ENCODE results near the gene CALY. TPM values are rescaled to one million over a fixed set of nuclear protein-coding genes. Genes with fewer than 3 reads are reported as not detected.

The CALY gene
- total and polyA plus RNA-seq, 4 donors, result not detected

DNA sequence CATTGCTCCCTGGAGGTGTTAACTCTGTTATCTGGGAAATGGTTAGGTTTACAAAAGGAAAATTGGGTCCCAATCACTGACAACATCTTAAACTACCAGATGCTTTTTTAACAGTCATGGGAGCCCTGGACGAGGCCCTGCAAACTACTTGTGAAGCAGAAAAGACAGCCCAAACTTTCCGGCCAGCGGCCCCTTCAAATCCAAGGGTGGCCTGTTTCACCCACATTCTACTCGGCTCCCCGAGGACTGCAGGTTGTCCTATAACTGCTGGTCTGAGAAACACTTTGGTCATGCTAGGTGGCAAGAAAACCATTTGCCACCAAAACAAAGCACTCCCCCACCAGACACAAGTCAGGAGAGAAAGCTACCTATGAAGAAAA is 30.6 kb downstream of the CALY start:
- no peak for ATAC-seq (ENCODE audit: insufficient read depth, low FRiP score)
- no peak for DNase-seq
- Histone ChIP-seq H3K9me3 (ENCODE audit: control insufficient read depth in 4 of 4, insufficient read depth in 3 of 4, low read length in 3 of 4) (no peaks in the 10 kb centered on the region), H3K4me1 (ENCODE audit: control insufficient read depth in 5 of 5, insufficient read depth in 5 of 5, low read length in 5 of 5) (peaks cover 7 to 15% (median 11%) of the 10 kb centered on the region in 5 donors), H3K27me3 (ENCODE audit: control insufficient read depth in 3 of 3, insufficient read depth in 3 of 3, low read length in 2 of 3) (no peaks in the 10 kb centered on the region), H3K9ac (ENCODE audit: insufficient read depth in 1 of 2, low read length in 2 of 2) (no peak overlapping the region), H3K36me3 (ENCODE audit: control insufficient read depth in 4 of 4, insufficient read depth in 4 of 4, low read length in 4 of 4) (peaks cover 0 to 26% (median 11%) of the 10 kb centered on the region in 4 donors), H3K4me3 (no peak overlapping the region), H3K27ac (ENCODE audit: low read depth in 1 of 2, low read length in 1 of 2) (peak overlapping the region in 1 of 2 donors; percentile 63)
- 93 to 96% methylated on average over 5 of the region's 5 CpGs for WGBS, 2 donors
- TF ChIP-seq, protein P1, sequence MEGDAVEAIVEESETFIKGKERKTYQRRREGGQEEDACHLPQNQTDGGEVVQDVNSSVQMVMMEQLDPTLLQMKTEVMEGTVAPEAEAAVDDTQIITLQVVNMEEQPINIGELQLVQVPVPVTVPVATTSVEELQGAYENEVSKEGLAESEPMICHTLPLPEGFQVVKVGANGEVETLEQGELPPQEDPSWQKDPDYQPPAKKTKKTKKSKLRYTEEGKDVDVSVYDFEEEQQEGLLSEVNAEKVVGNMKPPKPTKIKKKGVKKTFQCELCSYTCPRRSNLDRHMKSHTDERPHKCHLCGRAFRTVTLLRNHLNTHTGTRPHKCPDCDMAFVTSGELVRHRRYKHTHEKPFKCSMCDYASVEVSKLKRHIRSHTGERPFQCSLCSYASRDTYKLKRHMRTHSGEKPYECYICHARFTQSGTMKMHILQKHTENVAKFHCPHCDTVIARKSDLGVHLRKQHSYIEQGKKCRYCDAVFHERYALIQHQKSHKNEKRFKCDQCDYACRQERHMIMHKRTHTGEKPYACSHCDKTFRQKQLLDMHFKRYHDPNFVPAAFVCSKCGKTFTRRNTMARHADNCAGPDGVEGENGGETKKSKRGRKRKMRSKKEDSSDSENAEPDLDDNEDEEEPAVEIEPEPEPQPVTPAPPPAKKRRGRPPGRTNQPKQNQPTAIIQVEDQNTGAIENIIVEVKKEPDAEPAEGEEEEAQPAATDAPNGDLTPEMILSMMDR (IDR thresholded peaks at IDR 0.05; ENCODE audit: control extremely low read depth, extremely low read depth), result no peak

DNA sequence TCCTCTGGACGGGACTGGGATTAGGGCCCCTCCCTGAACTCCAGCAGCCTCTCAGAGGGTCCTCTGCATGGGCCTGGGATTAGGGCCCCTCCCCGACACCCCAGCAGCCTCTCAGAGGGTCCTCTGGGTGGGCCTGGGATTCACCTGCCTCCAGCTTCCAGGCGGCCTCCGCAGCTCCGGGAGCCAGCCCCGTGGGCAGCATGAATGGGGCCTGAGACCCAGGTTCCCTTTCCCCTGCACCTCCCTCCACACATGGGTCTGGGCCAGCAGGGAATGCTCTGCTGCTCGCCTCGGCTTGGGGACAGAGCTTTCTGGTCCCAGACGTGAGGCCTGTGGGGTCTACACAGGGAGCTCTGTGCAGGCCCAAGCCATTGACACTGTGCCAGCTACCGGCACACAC is 33.5 kb downstream of the CALY start:
- DNase-seq (no peak), ATAC-seq (ENCODE audit: insufficient read depth, low FRiP score) (no peak)
- 92 to 95% methylated on average over 10 of the region's 10 CpGs for WGBS, 2 donors
- Histone ChIP-seq H3K9ac (ENCODE audit: insufficient read depth in 1 of 2, low read length in 2 of 2) (no peak overlapping the region), H3K9me3 (ENCODE audit: control insufficient read depth in 4 of 4, insufficient read depth in 3 of 4, low read length in 3 of 4) (no peaks in the 10 kb centered on the region), H3K4me1 (ENCODE audit: control insufficient read depth in 5 of 5, insufficient read depth in 5 of 5, low read length in 5 of 5) (peaks cover 7 to 15% (median 10%) of the 10 kb centered on the region in 5 donors), H3K4me3 (no peak overlapping the region), H3K27ac (ENCODE audit: low read depth in 1 of 2, low read length in 1 of 2) (no peak overlapping the region), H3K36me3 (ENCODE audit: control insufficient read depth in 4 of 4, insufficient read depth in 4 of 4, low read length in 4 of 4) (peaks cover 13 to 35% (median 21%) of the 10 kb centered on the region in 4 donors), H3K27me3 (ENCODE audit: control insufficient read depth in 3 of 3, insufficient read depth in 3 of 3, low read length in 2 of 3) (no peaks in the 10 kb centered on the region)
- TF ChIP-seq, protein P1 (IDR thresholded peaks at IDR 0.05; ENCODE audit: control extremely low read depth, extremely low read depth), result no peak

DNA sequence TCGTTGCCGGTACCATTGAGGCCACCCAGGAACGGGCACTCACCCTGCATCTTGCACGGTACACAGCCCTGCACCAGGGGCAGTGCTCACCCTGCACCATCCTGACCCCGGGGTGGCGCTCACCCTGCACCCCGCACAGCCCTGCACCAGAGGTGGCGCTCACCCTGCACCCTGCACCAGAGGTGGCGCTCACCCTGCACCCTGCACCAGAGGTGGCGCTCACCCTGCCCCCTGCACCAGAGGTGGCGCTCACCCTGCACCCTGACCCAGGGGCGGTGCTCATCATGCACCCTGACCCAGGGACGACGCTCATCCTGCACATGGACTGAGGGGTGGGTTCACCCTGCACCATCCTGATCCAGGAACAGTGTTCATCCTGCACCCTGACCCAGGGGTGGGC is 34.5 kb downstream of the CALY start:
- TF ChIP-seq, protein P1 (IDR thresholded peaks at IDR 0.05; ENCODE audit: control extremely low read depth, extremely low read depth), result no peak
- Histone ChIP-seq H3K27me3 (ENCODE audit: control insufficient read depth in 3 of 3, insufficient read depth in 3 of 3, low read length in 2 of 3) (no peaks in the 10 kb centered on the region), H3K27ac (ENCODE audit: low read depth in 1 of 2, low read length in 1 of 2) (no peak overlapping the region), H3K36me3 (ENCODE audit: control insufficient read depth in 4 of 4, insufficient read depth in 4 of 4, low read length in 4 of 4) (peaks cover 13 to 38% (median 30%) of the 10 kb centered on the region in 4 donors), H3K4me3 (no peak overlapping the region), H3K9ac (ENCODE audit: insufficient read depth in 1 of 2, low read length in 2 of 2) (no peak overlapping the region), H3K9me3 (ENCODE audit: control insufficient read depth in 4 of 4, insufficient read depth in 3 of 4, low read length in 3 of 4) (no peaks in the 10 kb centered on the region), H3K4me1 (ENCODE audit: control insufficient read depth in 5 of 5, insufficient read depth in 5 of 5, low read length in 5 of 5) (peaks cover 3 to 7% (median 5%) of the 10 kb centered on the region in 5 donors)
- WGBS, 2 donors, result 98% methylated on average over 14 of the region's 14 CpGs
- DNase-seq (no peak), ATAC-seq (ENCODE audit: insufficient read depth, low FRiP score) (no peak)

DNA sequence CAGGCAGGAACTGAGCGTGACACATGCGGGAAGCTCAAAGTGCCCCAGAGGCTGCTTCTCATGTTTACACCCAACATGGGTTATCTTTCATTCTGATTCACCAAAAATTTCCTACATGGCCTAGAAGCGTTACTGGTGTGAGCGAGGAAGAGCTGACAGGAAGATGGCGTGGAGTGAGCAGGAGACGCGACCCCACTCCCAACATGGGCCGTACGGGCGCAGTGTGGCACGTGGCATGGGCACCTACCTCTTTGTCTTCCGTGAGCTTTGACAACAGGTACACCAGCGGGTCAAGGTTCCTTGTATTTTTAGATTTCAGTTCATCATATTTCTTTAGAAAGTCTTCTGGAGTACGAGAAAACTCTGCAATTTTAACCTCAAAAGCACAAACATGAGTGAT is 37.0 kb downstream of the CALY start:
- no peaks in the 10 kb centered on the region for H3K4me1 ChIP-seq (ENCODE audit: control insufficient read depth in 5 of 5, insufficient read depth in 5 of 5, low read length in 5 of 5)
- H3K9ac ChIP-seq (ENCODE audit: insufficient read depth in 1 of 2, low read length in 2 of 2), result no peak overlapping the region
- H3K4me3 ChIP-seq, result no peak overlapping the region
- no peak for ATAC-seq (ENCODE audit: insufficient read depth, low FRiP score)
- H3K27me3 ChIP-seq (ENCODE audit: control insufficient read depth in 3 of 3, insufficient read depth in 3 of 3, low read length in 2 of 3), result no peaks in the 10 kb centered on the region
- H3K9me3 ChIP-seq (ENCODE audit: control insufficient read depth in 4 of 4, insufficient read depth in 3 of 4, low read length in 3 of 4), result no peaks in the 10 kb centered on the region
- WGBS, 2 donors, result 97% methylated on average over 14 of the region's 14 CpGs
- peaks cover 20 to 50% (median 43%) of the 10 kb centered on the region in 4 donors for H3K36me3 ChIP-seq (ENCODE audit: control insufficient read depth in 4 of 4, insufficient read depth in 4 of 4, low read length in 4 of 4)
- DNase-seq, result no peak
- no peak overlapping the region for H3K27ac ChIP-seq (ENCODE audit: low read depth in 1 of 2, low read length in 1 of 2)
- TF ChIP-seq, protein P1 (IDR thresholded peaks at IDR 0.05; ENCODE audit: control extremely low read depth, extremely low read depth), result no peak

Measured in lung (tissue), 12 donors.